GM18505 (cell line): ENCODE results near the gene ZNF619.

Experiments used
- ATAC-seq: cut with Tn5 transposase; IDR thresholded peaks from one replicate; pipeline ENCODE4 v1.9.1; 2021; ENCODE audit not compliant: unreplicated experiment
- POLR2A ChIP-seq: IDR thresholded peaks from 4 replicates; pipeline ENCODE4 v1.6.1; 2011; ENCODE audit warnings: borderline replicate concordance; ENCODE audit not compliant: insufficient read depth, insufficient read length; ENCODE audit errors: extremely low read depth

Gene ZNF619

GRCh38 chr3:40499952-40500351 lies 23.0 kb downstream of the ZNF619 start:
- no peak for TF ChIP-seq POLR2A
- ATAC-seq = no peak

GRCh38 chr3:40502034-40502433 lies 25.1 kb downstream of the ZNF619 start:
- ATAC-seq = no peak
- TF ChIP-seq POLR2A = no peak

GRCh38 chr3:40504636-40505430 lies 27.9 kb downstream of the ZNF619 start:
- no peak for ATAC-seq
- no peak for TF ChIP-seq POLR2A

GRCh38 chr3:40505599-40506462 lies 28.9 kb downstream of the ZNF619 start, which contains the start of gene ZNF620:
ZNF620 (plus strand) TSS chr3:40506039; CDS start chr3:40506353, 314 bp downstream.
- peak; percentile 69 for ATAC-seq

DNA sequence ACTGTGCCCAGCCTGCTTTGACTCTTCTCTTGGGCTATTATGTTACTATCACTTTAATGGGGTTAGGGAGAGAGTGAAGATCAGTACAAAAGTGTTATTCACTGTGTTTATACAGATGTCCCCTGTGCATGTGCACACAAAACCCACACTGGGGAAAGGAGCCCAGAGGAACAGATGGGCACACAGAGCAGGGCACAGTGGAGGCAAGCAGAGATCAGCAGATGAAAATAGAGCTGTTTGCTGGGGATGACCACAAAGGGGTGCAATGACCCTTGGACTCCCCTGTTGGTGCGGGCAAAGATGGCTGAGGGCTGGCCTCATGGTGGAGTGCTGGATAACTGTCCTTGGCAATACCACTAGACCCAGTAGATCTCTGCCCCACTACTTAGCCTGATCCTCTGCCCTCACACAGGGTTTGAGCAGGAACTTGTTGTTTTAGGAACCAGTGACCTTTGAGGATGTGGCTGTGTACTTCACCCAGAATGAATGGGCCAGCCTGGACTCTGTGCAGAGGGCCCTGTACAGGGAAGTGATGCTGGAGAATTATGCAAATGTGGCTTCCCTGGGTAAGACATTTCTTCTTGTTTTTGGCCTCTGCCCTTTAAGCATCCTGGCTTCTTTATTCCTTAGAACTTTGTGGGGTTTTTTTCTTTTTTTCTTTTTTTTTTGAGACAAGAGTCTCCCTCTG lies 34.3 kb downstream of the ZNF619 start:
- ATAC-seq = no peak
- no peak for TF ChIP-seq POLR2A

More at GRCh38 chr3:40505599-40506462, 28.9 kb downstream of the ZNF619 start, which contains the start of gene ZNF620:
- TF ChIP-seq POLR2A = peak; percentile 53

DNA sequence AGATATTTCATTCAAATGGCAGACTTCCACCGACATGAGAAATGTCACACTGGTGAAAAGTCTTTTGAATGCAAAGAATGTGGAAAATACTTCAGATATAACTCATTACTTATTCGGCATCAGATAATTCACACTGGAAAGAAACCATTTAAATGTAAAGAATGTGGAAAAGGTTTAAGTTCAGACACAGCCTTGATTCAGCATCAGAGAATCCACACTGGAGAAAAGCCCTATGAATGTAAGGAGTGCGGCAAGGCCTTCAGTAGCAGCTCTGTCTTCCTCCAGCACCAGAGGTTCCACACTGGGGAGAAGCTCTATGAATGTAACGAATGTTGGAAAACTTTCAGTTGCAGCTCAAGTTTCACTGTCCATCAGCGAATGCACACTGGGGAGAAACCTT lies 39.3 kb downstream of the ZNF619 start:
- no peak for TF ChIP-seq POLR2A
- ATAC-seq = no peak

DNA sequence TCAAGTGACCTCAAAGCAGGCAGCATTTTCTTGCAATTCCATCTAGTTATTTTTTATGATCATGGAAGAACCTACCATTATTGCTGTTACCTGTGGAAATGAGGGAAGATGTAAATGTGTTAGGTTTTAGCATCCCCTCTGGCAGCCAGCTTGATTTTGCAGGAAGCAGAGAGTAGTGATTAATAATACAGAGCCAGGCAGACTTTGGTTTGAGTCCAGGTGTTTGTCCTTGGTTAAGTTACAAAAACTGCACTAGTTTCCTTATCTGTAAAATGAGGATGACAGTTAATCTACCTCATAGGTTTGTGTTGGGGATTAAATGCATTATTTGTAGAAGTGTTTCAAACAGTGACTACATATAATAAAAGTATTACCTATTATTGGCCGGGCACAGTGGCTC lies 41.1 kb downstream of the ZNF619 start:
- no peak for TF ChIP-seq POLR2A
- no peak for ATAC-seq

DNA sequence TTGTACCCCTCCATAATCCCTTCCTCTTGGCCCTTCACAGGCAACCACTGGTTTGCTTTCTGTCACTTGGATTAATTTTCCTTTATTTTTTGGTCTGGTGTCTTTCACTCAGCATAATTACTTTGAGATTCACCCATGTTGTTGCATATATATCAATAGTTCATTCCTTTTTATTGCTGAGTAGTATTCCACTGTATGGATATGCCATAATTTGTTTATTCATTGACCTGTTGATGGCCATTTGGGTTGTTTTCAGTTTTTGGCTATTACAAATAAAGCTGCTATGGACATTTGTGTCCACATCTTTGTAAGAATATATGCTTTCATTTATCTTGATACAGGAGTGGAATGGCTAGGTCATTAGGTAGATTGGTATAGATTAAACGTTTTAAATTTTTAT lies 41.9 kb downstream of the ZNF619 start:
- ATAC-seq = no peak
- no peak for TF ChIP-seq POLR2A

DNA sequence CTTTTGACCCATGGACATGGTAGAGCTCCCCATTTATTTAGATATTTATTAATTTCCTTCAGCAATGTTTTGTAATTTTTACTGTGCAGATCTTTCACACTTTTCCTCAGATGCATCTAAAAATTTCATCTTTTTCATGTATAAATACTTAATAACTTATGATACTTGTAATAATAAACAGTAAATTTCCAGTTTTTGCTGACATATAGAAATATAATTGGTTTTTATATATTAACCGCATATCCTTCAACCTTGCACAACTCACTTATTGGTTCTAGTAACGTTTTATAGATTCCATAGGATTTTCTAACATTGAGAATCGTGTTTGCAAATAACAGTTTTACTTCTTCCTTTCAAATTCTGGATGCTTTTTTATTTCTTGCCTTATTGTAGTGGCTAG lies 44.3 kb downstream of the ZNF619 start:
- ATAC-seq = no peak
- TF ChIP-seq POLR2A = no peak

- no peak for TF ChIP-seq POLR2A
- ATAC-seq = no peak
Measured at GRCh38 chr3:40523781-40524180, 46.9 kb downstream of the ZNF619 start.

DNA sequence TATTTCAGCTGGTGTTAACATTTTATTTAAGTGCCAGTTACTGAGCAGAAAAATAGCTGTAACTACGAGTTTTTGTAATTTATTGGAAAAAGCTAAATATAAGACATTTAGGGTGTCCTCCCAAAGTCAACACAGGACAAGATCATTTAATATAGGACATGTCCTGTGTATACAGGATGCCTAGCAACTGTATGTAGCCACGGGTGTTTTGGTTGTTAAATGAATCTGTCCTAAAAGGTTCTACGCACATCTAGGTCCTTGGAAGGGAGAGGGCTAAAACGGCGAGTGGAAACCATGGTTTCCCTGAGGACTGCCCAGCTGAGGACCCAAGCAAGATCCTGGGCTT lies 47.3 kb downstream of the ZNF619 start:
- ATAC-seq = no peak
- TF ChIP-seq POLR2A = no peak

DNA sequence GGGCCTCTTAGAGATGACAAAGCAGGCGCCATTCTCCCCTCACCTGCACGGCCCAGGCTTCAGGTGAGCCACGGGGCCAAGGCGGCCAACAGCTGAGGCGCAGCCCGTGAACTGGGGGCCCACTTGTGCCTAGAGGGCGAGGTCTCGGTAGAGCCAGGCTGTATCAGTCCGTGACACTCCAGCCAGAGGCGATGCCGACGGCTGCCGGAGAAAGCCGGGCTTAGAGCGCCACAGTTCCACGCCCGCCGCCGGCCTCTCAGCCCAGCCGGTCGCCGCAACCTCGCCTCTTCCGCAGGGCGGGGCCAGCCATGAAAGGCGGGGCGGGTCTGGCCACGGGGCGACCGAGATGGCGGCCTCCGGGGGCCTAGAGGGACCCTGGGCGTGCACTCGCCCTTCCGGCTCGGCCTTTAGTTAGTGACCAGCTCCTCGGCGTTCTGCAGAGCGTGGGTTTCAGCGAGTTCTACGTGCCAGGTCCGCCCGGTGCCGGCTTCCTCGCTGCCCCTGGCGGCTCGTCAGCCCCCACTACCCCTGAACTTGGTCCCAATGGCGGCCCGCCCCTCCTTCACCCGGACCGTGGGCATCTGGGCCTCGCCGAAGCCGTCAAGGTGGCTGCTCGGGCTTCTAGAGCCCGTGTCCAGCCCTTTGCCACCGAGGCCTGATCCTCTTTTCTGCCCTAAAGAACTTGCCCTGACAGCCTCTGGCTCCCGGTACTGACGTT lies 47.8 kb downstream of the ZNF619 start, which contains the start of gene ZNF621:
ZNF621 (plus strand) TSS at position 393 of the 718 bp plus-strand sequence. CDS start 881 bp downstream, outside the sequence.
- ATAC-seq = peak; percentile 99
- TF ChIP-seq POLR2A = peak; percentile 97

DNA sequence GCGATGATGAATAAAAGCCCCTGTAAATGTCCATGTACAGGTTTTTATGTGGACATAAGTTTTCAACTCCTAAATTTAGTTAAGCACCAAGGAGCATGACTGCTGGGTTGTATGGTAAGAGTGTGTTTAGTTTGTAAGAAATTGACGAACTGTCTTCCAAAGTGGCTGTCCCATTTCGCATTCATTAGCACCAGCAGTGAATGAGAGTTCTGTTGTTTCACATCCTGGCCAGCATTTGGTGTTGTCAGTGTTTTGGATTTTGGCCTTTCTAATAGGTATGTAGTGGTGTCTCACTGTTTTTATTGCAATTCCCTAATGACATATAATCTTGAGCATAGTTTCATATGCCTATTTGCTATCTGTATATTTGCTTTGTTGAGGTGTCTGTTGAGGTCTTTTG lies 51.5 kb downstream of the ZNF619 start:
- ATAC-seq = no peak
- TF ChIP-seq POLR2A = no peak

GRCh38 chr3:40532252-40532651 lies 55.3 kb downstream of the ZNF619 start:
- no peak for ATAC-seq
- no peak for TF ChIP-seq POLR2A
